ENCODE data around the gene MEPCE.
"Not testable (repeated sequence)": the region's sequence is repeated elsewhere in the genome, so short reads cannot be mapped to it uniquely, and the experiment has no call there.

Gene MEPCE

GRCh38 chr7:100434297-100435144, 4.9 kb downstream of the MEPCE start:
- no peak for DNase-seq

GRCh38 chr7:100435401-100436304, 6.0 kb downstream of the MEPCE start:
- peak; percentile 42 for DNase-seq

- no peak for DNase-seq
Measured at GRCh38 chr7:100437150-100438100, 7.8 kb downstream of the MEPCE start.

- DNase-seq, result no peak
Measured at GRCh38 chr7:100438172-100438571, 8.5 kb downstream of the MEPCE start.

- not testable (repeated sequence) for DNase-seq
Measured at GRCh38 chr7:100438731-100439130, 9.1 kb downstream of the MEPCE start.

GRCh38 chr7:100439244-100439643, 9.6 kb downstream of the MEPCE start:
- not testable (repeated sequence) for DNase-seq

- DNase-seq, result no peak
Measured at GRCh38 chr7:100441641-100442535, 12.3 kb downstream of the MEPCE start.

- no peak for DNase-seq
Measured at GRCh38 chr7:100443096-100443840, 13.6 kb downstream of the MEPCE start.

GRCh38 chr7:100444311-100445278, 15.0 kb downstream of the MEPCE start:
- DNase-seq, result no peak

GRCh38 chr7:100446040-100446439, 16.4 kb downstream of the MEPCE start:
- DNase-seq, result no peak

GRCh38 chr7:100447363-100447762, 17.7 kb downstream of the MEPCE start:
- not testable (repeated sequence) for DNase-seq

GRCh38 chr7:100449190-100449795, 19.7 kb downstream of the MEPCE start:
- DNase-seq, result no peak

- DNase-seq, result no peak
Measured at GRCh38 chr7:100452513-100452912, 22.9 kb downstream of the MEPCE start.

GRCh38 chr7:100453854-100454253, 24.2 kb downstream of the MEPCE start:
- not testable (repeated sequence) for DNase-seq

- DNase-seq, result no peak
Measured at GRCh38 chr7:100455206-100455605, 25.6 kb downstream of the MEPCE start.

GRCh38 chr7:100456562-100456961, 26.9 kb downstream of the MEPCE start:
- no peak for DNase-seq

GRCh38 chr7:100457033-100457432, 27.4 kb downstream of the MEPCE start:
- DNase-seq, result no peak

- DNase-seq, result no peak
Measured at GRCh38 chr7:100464210-100464660, 34.6 kb downstream of the MEPCE start, which contains the start of gene SPACDR. TSS of gene SPACDR (minus strand) at chr7:100464260. CDS start at chr7:100464025, 235 bp downstream.

GRCh38 chr7:100464791-100465190, 35.2 kb downstream of the MEPCE start:
- DNase-seq, result no peak

Data from activated CD4-positive, alpha-beta T cell treated with anti-CD3 and anti-CD28 coated beads for 1 hour (primary cell).